Stimulated activated naive CD4-positive, alpha-beta T cell (primary cell): Measurements from ENCODE around the gene ABLIM2.
A peak's percentile ranks its signal among the peaks of the same experiment; 100 is the strongest.

Experiments used
- DNase-seq, 6 experiments: peaks; one replicate each; lab custom pipeline; 2025; lab: John Stamatoyannopoulos, UW

Gene ABLIM2

DNA sequence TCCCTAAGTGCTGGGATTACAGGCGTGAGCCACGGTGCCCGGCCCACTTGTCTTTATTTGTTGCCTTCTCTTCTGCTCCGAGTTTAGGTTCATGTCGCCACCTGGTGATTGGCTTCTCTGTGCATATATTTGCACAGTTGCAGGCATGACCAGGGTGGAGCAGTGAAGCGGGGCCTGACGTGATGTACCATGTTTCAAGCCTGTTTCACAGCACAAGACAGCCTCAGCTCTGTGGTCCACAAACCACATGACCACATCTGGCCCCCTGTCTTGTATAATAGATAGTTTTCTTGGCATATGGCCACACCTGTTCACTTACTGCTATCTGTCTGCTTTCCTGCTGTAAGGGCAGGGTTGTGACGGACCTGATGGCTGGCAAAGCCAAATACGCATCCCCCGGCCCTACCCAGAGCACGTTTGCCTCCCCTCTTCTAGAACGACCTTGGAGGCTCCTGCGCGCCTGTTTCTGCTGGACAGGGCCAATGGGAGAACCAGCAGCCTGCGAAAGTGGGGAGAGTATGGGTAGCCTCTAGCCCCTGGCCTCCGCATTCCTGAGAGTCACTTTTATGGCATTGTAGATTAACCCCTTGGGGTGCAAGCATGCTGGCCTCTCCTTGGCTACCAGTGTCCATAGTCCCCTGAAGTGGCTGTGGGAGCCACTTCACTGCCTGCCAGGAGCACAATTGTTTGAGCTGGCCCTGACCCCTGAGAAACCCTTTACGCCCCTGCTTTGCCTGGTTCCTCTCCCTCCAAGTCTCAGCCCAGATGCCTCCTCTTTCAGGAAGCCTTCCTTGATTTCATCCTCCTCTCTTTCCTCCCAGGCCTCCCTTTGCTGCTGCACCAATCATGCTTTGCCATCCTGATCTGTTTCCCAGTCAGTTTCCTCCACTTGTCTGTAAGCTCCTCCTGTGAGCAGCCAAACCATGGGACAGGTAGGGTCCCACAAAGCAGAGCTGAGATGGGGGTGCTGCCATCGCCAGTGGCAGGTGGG lies 34.4 kb upstream of the ABLIM2 start:
- DNase-seq: peak in 4 of 6 experiments; percentile 6 to 24 (median 14)

DNA sequence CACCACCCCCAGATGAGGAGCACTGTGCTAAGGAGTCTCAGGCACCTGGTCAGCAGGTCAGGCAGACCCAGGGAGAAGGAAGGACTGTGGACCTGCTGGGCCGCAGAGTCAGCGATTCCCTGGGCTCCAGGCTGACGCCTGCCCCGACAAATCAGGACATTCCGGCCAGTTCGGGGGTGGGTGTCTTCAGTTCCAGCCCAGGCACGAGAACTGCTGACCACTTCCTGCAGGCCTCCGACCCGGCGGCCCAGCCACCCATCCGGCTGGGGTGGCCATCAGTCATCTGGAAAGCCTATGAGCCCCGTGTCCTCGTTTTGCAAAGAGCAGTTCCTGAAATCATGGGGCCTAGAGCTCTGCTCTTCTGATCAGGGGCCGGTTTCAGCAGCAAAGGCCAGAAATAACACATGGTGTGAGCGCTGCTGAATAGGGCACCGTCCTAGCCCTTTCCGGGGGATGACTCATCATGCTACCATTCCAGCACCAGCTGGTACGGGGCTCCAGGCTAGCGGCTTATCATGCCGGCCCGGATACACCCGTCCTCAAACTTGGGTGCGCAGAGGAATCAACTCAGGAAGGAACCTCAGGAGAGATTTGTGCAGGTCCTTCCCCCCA lies 32.6 kb upstream of the ABLIM2 start:
- DNase-seq: no peak

DNA sequence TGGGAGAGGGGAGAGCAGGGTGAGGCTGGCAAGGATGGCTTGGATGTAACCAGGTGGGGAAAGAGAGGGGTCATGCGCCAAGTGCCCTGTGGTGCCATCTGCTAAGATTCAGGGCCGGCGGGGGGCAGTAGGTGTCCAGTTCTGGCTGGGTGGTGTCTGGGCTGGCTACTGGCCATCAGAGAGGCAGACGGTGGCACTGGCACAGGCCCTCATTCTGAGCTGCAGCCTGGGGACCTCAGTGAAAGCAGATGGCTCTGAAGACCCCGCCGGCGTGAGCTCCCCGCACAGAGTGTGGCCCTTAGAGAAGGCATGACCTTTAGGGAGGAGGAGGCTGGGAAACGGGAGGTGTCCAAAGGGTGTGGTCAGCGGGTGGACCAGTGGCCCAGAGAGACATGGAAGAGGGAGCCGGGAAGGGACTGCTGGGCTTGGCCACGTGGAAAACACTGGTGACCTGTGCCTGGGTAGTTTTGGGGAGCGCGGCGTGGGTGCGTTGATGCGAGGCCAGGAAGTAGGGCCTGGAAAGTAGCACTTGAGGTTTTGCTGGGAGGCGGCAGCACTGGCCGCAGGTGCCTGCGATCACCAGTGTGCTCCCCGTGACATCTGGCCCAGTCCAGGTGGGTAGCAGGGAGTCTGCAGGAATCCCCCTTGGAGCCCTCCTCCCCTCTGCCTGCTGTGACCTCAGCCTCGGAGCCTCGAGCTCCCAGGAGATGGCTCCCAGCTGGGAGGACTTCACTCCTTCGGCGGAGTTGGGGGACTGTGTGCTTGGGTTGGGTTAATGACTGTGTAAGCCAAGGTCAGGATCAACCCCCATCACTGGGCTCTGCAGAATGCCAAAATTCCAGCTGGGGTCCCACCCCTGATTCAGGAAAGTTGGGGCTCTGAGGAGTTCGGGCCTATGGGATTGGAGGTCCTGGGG lies 31.2 kb upstream of the ABLIM2 start:
- no peak for DNase-seq

DNA sequence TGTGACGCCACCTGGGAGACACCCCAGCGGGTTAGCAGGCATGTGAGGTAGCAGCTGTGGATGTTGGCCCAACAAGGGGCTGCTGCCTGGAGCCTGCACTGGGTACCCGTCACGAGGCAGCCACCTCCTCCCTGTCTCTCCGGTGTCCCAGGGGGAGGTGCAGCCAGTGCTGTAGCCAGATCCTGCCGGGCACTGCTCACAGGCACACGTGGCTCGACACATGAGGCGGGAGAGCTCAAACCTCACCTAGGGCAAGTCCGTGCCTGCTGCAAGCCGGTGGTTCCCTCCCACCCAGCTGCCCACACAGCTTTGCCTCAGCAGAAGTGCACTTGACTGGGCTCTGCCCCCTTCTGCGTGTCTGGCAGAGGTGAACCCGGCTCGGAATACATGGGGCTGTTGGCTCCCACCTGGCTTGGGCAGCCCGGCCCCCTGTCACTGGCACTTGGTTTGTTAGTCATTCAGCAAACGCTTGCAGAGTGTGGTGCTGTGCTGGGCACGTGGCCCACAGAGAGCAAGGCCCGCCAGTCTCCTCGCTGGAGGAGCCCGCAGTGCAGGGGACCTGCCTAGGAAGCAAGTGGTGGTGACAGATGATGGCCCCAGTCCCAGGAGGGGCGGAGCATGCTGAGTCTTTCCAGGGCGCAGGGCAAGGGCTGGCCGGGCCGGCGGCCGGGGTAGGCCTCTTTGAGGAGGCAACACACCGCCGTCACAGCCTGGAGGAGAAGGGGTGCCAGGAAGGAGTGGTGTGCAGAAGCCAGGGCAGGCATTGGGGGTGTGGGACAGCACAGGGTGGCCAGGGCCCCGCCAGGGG lies 30.3 kb upstream of the ABLIM2 start:
- DNase-seq: no peak

DNA sequence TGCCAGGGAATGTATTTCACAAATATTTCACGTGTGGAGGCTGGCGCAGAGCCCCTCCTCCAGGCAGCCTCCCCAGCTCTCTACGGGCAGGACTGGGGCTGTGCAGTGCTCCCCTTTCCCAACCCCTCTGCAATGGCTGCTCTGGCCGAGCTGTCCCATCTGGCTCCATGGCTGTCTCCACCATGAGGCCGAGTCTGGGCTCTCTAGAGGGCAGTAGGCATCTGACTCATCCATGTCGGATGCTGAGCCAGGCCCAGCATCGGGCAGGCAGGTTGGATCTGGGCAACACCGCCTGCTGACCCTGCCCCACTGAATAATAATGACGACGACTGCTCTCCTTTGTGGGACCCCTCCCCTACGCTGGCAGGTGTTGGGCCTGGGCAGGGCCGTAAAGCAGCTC lies 29.5 kb upstream of the ABLIM2 start:
- no peak for DNase-seq

DNA sequence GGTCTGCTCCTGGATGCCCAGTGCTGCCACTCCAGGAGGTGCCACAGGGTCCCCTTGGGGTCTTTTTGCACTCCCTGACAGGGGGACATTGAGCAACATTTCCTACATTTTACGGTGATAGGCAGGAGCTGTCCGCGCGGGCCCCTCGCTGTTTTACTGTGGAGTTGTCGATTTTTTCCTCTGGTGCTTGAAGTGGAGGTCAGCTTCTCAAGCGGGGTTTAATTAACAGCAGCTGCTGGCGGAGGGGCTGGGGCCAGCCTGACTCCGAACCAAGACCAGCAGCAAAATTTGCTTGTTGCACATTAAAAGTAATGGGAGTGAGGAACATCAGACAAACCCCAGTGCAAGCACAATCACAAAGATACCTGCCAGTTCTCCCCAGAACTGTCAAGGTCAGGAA lies 27.3 kb upstream of the ABLIM2 start:
- DNase-seq: no peak

DNA sequence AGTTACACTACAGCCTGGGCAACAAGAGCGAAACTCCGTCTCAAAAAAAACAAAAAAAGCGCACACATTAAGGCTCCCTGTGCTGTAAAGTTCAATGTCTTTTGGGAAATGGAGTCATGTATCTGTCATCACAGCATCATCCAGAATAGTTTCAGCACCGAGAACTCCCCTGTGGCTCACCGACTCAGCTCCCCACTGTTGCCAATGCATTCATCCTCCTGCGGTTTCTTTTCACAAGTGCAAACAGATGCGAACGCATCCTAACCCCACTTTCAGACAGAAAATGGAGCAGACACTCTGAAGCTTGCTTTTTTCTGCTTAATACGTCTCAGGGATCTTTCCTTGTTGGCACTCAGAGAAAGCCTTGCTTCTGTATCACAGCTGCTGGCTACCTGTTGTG lies 26.7 kb upstream of the ABLIM2 start:
- no peak for DNase-seq

GRCh38 chr4:8184061-8184460 lies 25.4 kb upstream of the ABLIM2 start:
- no peak for DNase-seq

DNA sequence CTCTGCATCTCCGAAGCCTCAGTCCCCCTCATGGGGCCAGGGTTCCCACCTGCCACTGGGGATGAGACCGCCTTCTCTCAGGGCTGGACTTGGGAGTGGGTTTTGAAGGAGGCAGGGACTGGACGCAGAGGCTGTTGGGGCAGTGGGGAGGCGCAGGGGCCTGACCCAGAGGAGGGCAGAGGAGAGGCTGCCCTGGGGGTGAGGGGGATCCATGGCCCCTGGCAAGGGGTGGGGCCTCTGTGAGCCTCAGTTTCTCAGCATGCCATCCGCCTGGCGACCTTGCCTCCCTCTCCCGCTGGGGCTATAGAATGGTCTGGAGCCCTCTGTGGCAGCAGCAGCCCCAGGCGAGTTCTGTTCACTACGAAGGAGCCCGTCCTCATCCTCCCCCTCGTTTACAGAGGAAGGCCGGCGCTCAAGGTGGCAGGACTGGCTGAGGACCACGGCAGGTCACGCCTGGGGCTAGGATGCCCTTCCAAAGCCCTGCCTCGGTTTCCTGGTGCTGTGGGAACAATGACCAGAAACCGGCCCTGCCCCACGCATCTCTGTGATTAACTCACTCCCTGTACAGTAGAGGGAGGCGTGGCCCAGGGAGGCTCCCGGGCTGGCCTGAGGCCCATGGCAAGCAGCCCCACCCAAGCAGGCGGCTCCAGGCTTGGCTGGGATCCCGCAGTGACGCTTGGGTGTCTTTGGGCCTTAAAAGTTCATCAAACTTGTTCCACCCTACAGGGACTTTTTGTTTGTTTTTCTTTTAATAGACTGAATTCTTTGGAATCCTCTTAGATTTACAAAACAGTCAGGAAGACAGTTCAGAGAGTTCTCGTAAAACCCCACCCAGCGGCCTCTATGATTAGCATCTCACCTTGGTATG lies 24.5 kb upstream of the ABLIM2 start:
- no peak for DNase-seq

DNA sequence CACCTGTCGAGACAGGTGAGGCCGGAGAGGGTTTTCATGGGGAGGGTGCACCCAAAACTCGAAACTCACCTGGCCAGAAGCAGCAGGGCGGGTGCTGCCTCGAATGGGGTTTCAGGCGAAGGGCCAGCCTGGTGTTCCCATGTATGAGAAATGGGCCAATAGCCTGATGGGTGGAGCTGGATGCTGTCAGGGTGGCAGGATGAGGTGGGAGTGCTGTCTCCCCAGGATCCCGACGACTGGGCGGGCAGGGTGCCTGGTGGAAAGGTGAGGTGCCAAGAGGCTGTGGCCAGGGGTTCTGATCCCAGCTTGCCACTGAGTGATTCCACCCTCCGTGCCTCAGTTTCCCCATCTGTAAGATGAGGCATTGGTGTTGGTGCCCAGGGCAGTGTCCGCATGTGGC lies 23.7 kb upstream of the ABLIM2 start:
- no peak for DNase-seq

- DNase-seq: no peak
Measured at GRCh38 chr4:8181844-8182243, 23.2 kb upstream of the ABLIM2 start.

DNA sequence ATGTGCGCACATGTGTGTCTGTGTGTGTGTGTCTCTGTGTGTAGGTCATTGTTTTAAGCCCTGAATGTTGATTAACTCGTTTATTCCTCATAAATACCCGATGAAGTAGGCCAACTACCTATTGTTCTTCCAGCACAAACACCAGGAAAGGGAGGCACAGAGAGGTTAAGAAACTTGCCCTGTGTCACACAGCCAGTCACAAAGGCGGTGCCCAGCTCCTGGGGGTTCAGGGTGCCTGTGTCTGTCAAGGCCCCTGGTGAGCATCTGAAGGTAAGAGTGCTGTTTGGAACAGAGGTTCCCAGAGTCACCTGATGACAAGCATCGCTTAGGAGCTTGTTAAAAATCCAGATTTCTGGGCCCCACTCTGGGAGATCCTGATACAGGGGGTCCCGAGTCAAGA lies 22.5 kb upstream of the ABLIM2 start:
- no peak for DNase-seq

GRCh38 chr4:8180310-8181093 lies 21.9 kb upstream of the ABLIM2 start:
- no peak for DNase-seq

GRCh38 chr4:8179771-8180170 lies 21.2 kb upstream of the ABLIM2 start:
- DNase-seq: no peak

GRCh38 chr4:8179074-8179473 lies 20.5 kb upstream of the ABLIM2 start:
- no peak for DNase-seq

DNA sequence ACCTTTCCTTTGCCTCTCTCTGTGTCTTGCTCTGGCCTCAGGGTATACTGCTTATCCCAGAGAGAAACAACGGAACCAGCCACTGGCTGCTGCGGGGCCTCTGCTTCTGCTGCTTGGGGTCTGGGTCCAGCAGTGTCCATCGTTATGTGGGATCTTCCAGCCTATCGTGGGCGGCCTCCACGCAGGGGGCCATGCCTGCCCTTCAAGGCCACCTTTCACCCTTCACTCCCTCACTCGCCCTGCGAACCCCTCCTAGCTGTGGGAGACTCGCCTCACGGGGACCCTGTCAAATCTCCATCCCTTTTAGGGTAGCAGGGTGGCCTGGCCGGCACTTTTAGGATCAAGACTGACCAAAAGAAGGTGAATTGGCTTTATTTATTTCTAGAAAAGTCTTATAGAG lies 19.3 kb upstream of the ABLIM2 start:
- DNase-seq: no peak

GRCh38 chr4:8177552-8177951 lies 18.9 kb upstream of the ABLIM2 start:
- DNase-seq: no peak

DNA sequence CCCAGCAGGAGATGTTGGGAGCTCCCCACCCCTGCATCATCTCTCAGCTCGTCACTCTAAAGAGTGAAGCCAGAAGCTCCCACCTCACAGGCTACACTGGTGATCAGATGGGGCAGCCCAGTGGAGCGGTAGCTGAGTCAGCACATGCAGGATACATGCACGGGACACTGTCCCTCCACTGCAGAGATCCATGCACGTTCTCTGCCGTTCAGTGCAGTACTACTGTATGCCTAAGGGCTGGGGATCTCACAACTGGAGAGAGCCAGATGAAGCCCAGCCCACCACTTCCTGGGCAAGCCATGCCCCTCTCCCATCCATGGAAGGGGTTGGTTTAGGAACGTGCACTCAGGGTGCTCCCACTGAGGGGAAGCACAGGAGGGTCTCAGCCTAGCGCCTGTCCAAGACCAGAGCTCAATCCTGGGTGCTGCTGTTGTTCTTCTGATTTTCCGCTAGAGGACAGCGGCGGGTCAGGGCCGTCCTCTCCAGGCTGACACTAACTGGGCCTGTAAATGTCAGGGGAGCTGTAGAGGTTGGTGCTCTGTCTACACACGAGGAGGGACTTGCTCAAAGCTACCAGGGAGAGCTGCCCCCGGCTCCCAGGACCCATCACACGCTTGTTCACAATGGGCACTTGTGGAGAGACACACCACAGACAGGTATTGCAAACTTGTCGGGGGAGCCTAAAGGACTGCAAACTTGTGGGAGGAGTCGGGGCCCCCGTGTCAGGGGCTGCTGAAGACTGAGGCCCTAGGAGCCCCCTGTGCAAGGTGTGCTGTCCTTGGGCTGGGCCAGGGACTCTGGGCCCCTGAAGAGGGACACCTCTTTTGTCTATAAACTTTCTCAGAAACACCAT lies 18.2 kb upstream of the ABLIM2 start:
- peak; percentile 6 to 55 (median 30) for DNase-seq

- no peak for DNase-seq
Measured at GRCh38 chr4:8175686-8176085, 17.1 kb upstream of the ABLIM2 start.
